ENCODE data around the gene LCAT. TPM values are rescaled to one million over a fixed set of nuclear protein-coding genes. Genes with fewer than 3 reads are reported as not detected.
A peak's percentile ranks its signal among the peaks of the same experiment; 100 is the strongest.

Gene LCAT
- total RNA-seq, 1 donor from 2014 or later = 1.6 TPM

DNA sequence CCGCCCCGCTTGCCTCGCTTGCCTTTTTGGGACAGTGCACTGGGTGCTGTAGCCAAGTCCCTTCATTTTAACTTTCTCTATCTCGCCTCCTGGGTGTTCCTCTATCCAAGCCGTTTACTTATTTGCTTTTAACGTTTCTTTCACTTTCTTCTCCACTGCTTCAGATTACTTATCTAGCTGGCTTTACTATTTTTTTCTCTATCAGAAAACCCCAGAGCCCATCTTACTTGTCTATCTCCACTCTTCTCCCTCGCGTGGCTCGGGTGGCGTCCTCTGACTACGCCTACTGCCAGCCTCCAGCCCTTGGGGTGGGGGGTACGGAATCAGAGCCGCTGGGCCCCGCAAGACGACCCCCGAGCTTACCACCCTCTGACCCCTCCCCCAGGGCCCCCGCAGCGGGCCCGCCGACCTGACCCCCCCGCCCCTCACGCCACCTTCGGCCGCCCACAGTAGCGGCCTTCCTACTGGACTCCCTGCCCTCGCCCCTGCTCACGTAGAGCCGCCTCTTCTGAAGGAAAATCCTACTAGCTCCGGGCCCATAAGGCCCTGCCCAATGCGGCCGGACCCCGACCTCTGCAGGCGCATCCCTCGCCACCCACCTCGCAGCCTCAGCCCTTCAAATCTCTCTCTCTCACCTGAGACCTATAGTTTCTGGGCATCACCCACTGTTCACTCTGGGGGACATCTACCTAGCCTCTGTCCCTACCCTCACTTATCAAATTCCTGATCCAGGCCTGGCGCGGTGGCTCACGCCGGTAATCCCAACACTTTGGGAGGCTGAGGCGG lies 25.5 kb upstream of the LCAT start:
- Histone ChIP-seq H3K27me3 (ENCODE audit: control insufficient read depth, insufficient read depth, low read length) (no peaks in the 10 kb centered on the region), H3K4me3 (ENCODE audit: low read depth, low read length) (peak overlapping the region; percentile 87), H3K36me3 (ENCODE audit: control insufficient read depth, insufficient read depth, low read length) (no peaks in the 10 kb centered on the region)
- FAIRE-seq (no peak), DNase-seq (ENCODE audit: low read depth) (no peak)
- TF ChIP-seq, protein P1, sequence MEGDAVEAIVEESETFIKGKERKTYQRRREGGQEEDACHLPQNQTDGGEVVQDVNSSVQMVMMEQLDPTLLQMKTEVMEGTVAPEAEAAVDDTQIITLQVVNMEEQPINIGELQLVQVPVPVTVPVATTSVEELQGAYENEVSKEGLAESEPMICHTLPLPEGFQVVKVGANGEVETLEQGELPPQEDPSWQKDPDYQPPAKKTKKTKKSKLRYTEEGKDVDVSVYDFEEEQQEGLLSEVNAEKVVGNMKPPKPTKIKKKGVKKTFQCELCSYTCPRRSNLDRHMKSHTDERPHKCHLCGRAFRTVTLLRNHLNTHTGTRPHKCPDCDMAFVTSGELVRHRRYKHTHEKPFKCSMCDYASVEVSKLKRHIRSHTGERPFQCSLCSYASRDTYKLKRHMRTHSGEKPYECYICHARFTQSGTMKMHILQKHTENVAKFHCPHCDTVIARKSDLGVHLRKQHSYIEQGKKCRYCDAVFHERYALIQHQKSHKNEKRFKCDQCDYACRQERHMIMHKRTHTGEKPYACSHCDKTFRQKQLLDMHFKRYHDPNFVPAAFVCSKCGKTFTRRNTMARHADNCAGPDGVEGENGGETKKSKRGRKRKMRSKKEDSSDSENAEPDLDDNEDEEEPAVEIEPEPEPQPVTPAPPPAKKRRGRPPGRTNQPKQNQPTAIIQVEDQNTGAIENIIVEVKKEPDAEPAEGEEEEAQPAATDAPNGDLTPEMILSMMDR (IDR thresholded peaks at IDR 0.05; ENCODE audit: insufficient read depth, low read length, severe bottlenecking) = no peak

DNA sequence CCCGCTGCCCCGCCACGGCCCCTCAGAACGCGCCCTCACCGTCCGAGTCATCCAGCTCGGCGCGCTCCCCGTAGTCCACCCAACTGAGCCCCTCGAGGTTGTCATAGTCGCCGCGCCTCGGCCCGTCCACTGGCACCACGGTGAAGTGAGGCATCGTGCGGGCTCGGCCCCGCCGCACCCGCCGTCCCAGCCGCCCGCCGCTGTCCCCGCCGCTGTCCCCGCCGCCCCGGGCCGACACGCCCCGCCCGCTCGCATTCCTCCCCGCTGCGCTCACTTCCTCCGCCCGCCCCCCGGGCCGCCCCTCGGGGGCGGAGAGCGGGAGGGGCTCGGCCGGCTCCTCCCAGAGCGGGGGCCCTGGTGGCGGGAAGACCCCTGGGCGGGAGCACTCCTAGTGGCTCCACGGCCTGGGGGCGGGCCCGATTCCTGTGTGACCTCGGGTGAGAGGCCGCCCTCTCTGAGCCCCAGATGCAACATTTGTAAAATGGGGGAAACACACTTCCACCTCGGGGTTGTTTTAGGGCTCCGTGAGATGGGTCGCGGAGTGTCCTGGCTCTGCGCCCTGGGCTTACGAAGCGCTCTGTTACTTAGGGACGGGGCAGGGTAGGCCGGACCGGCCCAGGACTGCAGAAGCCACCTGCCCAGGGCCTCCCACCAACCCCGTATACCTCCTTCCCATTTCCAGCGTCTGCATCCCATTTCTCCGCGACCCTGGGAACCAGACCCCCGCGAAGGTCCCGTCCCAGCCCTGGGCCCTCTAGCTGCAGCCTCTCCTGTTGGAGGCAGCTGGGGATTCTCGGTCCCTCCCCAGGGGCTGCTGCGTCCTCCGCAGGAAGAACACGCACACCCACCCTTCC lies 24.7 kb upstream of the LCAT start, which contains the start of gene SLC12A4:
Gene SLC12A4, minus strand, starts transcription at position 238 of the 854 bp plus-strand sequence. Its CDS starts 84 bp downstream, at position 154.
- FAIRE-seq (no peak), DNase-seq (ENCODE audit: low read depth) (peak; percentile 33)
- Histone ChIP-seq H3K4me3 (ENCODE audit: low read depth, low read length) (peak within 1 kb of the TSS; percentile 87), H3K36me3 (ENCODE audit: control insufficient read depth, insufficient read depth, low read length) (peaks cover under 1% of the 10 kb centered on the region), H3K27me3 (ENCODE audit: control insufficient read depth, insufficient read depth, low read length) (no peaks in the 10 kb centered on the region)
- TF ChIP-seq, protein P1 (IDR thresholded peaks at IDR 0.05; ENCODE audit: insufficient read depth, low read length, severe bottlenecking) = peak; percentile 9

DNA sequence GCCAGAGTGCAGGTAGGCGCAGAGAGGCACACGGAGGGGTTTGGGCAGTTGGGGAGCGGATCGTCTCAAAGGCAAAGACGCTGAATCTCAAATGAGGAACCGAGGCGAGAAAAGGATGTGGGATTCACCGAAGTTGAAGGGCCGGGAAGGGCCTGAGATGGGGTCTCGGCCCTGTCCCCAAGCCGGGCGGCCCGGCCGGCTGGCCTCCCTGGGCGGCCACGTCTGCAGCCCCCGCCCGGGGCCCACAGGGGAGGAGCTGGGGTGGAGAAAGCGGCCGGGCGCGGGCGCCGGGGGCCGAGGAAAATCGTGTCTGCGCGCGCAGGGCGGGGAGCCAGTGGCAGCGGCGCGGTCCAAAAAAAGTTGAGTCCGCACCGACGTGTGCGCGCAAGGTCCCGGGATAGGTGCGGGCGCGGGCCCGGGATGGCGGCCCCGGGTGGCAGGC lies 24.1 kb upstream of the LCAT start:
- no peak for FAIRE-seq
- H3K4me3 ChIP-seq (ENCODE audit: low read depth, low read length) = peak overlapping the region; percentile 87
- no peaks in the 10 kb centered on the region for H3K27me3 ChIP-seq (ENCODE audit: control insufficient read depth, insufficient read depth, low read length)
- TF ChIP-seq, protein P1 (IDR thresholded peaks at IDR 0.05; ENCODE audit: insufficient read depth, low read length, severe bottlenecking) = no peak
- no peak for DNase-seq (ENCODE audit: low read depth)
- peaks cover 7% of the 10 kb centered on the region for H3K36me3 ChIP-seq (ENCODE audit: control insufficient read depth, insufficient read depth, low read length)

DNA sequence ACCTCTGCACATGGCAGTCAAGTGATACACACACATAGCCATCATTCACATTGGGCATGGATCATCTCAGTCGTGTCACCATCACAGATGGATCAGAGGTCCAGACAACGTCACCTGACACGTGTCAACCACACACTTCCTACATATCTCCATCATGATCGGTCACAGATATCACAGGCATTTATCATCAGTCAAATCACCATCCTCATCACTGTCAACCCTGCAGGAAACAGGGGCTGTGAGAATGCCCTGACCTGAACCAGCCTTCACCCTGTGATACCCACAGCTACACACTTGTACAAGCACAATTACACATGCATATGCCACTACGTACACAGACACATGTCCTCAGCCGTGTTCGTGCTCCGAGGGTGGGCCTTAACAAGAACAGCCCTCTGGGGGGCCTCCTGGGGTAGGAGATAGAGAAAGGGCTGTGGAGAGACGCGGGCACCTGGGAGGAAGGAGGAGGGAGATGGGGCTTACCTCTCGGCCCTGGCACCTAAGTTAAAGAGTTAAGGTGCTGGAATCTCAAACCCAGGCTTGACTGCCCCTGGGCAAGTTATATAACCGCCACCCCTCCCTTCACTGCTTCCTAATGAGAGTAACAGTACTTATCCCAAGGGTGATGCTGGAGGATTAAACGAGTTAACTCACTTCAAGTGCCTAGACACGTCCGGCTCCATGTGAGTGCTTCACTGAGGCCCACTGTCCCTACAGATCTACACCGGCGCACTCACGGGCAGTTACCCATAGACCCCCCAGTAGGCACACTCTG lies 23.4 kb upstream of the LCAT start:
- peak; percentile 45 for DNase-seq (ENCODE audit: low read depth)
- no peaks in the 10 kb centered on the region for H3K27me3 ChIP-seq (ENCODE audit: control insufficient read depth, insufficient read depth, low read length)

More for the DNA sequence above, 23.4 kb upstream of the LCAT start:
- FAIRE-seq = no peak
- Histone ChIP-seq H3K4me3 (ENCODE audit: low read depth, low read length) (peak overlapping the region; percentile 87), H3K36me3 (ENCODE audit: control insufficient read depth, insufficient read depth, low read length) (peaks cover 10% of the 10 kb centered on the region)
- TF ChIP-seq, protein P1 (IDR thresholded peaks at IDR 0.05; ENCODE audit: insufficient read depth, low read length, severe bottlenecking) = no peak
